ENCODE results near the gene KIAA0825.

The KIAA0825 gene

GRCh38 chr5:94310833-94311232 lies 307.6 kb downstream of the KIAA0825 start:
- DNase-seq, result no peak

- DNase-seq, result no peak
Measured at GRCh38 chr5:94309141-94309540, 309.3 kb downstream of the KIAA0825 start.

GRCh38 chr5:94308442-94308841 lies 310.0 kb downstream of the KIAA0825 start:
- DNase-seq, result no peak

- DNase-seq, result no peak
Measured at GRCh38 chr5:94304146-94304545, 314.3 kb downstream of the KIAA0825 start.

GRCh38 chr5:94288937-94289336 lies 329.5 kb downstream of the KIAA0825 start:
- DNase-seq, result no peak

GRCh38 chr5:94285984-94286383 lies 332.4 kb downstream of the KIAA0825 start:
- DNase-seq, result no peak

GRCh38 chr5:94283093-94283492 lies 335.3 kb downstream of the KIAA0825 start:
- no peak for DNase-seq

GRCh38 chr5:94281236-94281801 lies 337.1 kb downstream of the KIAA0825 start:
- no peak for DNase-seq

GRCh38 chr5:94276751-94277150 lies 341.7 kb downstream of the KIAA0825 start:
- no peak for DNase-seq

- DNase-seq, result no peak
Measured at GRCh38 chr5:94276048-94276447, 342.4 kb downstream of the KIAA0825 start.

GRCh38 chr5:94274707-94275106 lies 343.7 kb downstream of the KIAA0825 start:
- no peak for DNase-seq

- no peak for DNase-seq
Measured at GRCh38 chr5:94268226-94268625, 350.2 kb downstream of the KIAA0825 start.

GRCh38 chr5:94267350-94267899 lies 351.0 kb downstream of the KIAA0825 start:
- DNase-seq, result no peak

GRCh38 chr5:94266170-94266569 lies 352.2 kb downstream of the KIAA0825 start:
- no peak for DNase-seq

- no peak for DNase-seq
Measured at GRCh38 chr5:94263068-94263467, 355.3 kb downstream of the KIAA0825 start.

GRCh38 chr5:94260096-94260495 lies 358.3 kb downstream of the KIAA0825 start:
- DNase-seq, result no peak

- no peak for DNase-seq
Measured at GRCh38 chr5:94254214-94254613, 364.2 kb downstream of the KIAA0825 start.

GRCh38 chr5:94250985-94251384 lies 367.4 kb downstream of the KIAA0825 start:
- DNase-seq, result no peak

GRCh38 chr5:94249430-94249829 lies 369.0 kb downstream of the KIAA0825 start:
- DNase-seq, result no peak

- DNase-seq, result no peak
Measured at GRCh38 chr5:94248175-94248875, 370.1 kb downstream of the KIAA0825 start.

- DNase-seq, result no peak
Measured at GRCh38 chr5:94245608-94246007, 372.8 kb downstream of the KIAA0825 start.

- no peak for DNase-seq
Measured at GRCh38 chr5:94244921-94245320, 373.5 kb downstream of the KIAA0825 start.

GRCh38 chr5:94243612-94244011 lies 374.8 kb downstream of the KIAA0825 start:
- no peak for DNase-seq

GRCh38 chr5:94240993-94241651 lies 377.3 kb downstream of the KIAA0825 start:
- DNase-seq, result no peak

Measured in right kidney (tissue), 1 donor.